ENCODE results near the gene SYT9. TPM values are rescaled to one million over a fixed set of nuclear protein-coding genes. Genes with fewer than 3 reads are reported as not detected.

Gene SYT9
- total and polyA plus RNA-seq, 2 of the 4 experiments (the other 2 are of a cell fraction): not detected

GRCh38 chr11:7451520-7451919, 199.8 kb downstream of the SYT9 start:
- no peak overlapping the region for H2BK15ac ChIP-seq (ENCODE audit: low read depth, low read length)
- no peaks in the 10 kb centered on the region for H3K9me1 ChIP-seq (ENCODE audit: insufficient read depth, low read length)
- dilution Hi-C loops (cut with HindIII; ENCODE audit: low sequenced_read_pairs, unreplicated experiment) (no loop called here), in situ Hi-C loops (cut with MboI; ENCODE audit: low sequenced_read_pairs) (no loop called here), intact Hi-C loops (cut with micrococcal nuclease) (no loop called here)
- H3K18ac ChIP-seq (ENCODE audit: low read depth, low read length): no peak overlapping the region
- H3K36me3 ChIP-seq (ENCODE audit: control insufficient read depth, insufficient read depth, low read length): no peaks in the 10 kb centered on the region
- H2BK20ac ChIP-seq (ENCODE audit: low read depth, low read length): no peak overlapping the region
- H4K91ac ChIP-seq (ENCODE audit: insufficient read depth, low read depth, low read length): no peak overlapping the region
- H3K27me3 ChIP-seq (ENCODE audit: control insufficient read depth, insufficient read depth, low read length): peaks cover 1% of the 10 kb centered on the region
- no peak overlapping the region for H2BK5ac ChIP-seq (ENCODE audit: low read depth, low read length, poor library complexity, severe bottlenecking)
- BruUV-seq (replicated peaks): no TSS peak
- H3K4me3 ChIP-seq (ENCODE audit: insufficient read depth, low read depth, low read length): no peak overlapping the region
- DNase-seq (no peak), ATAC-seq (ENCODE audit: low read depth) (no peak)
- no CpG with 5 or more reads among the region's 3 CpGs for WGBS, 2 experiments (ENCODE audit: extremely low coverage in 2 of 2, insufficient read length in 1 of 2)
- no peak overlapping the region for H3K9ac ChIP-seq (ENCODE audit: low read depth, low read length)
- CTCF ChIA-PET: no interaction called here
- H3K23ac ChIP-seq (ENCODE audit: low read depth, low read length): no peak overlapping the region
- no peak overlapping the region for H3K4me2 ChIP-seq (ENCODE audit: low read depth, low read length)
- no peak overlapping the region for H2AK5ac ChIP-seq (ENCODE audit: low read depth, low read length)
- no peak overlapping the region for H3K27ac ChIP-seq (ENCODE audit: insufficient read depth, low read length)
- POLR2A ChIA-PET (ENCODE audit: unreplicated experiment): no interaction called here
- H2AFZ ChIP-seq (replicated peaks; ENCODE audit: low read length, poor library complexity): no peak overlapping the region
- H4K5ac ChIP-seq (ENCODE audit: low read depth, low read length): no peak overlapping the region
- H2AK9ac ChIP-seq (replicated peaks; ENCODE audit: low read depth, low read length, poor library complexity): no peak overlapping the region
- no peaks in the 10 kb centered on the region for H3K4me1 ChIP-seq (ENCODE audit: control insufficient read depth, insufficient read depth, low read length)
- no peaks in the 10 kb centered on the region for H4K20me1 ChIP-seq (ENCODE audit: insufficient read depth, low read length)
- H4K8ac ChIP-seq (ENCODE audit: low read depth in 2 of 2, low read length in 2 of 2): no peak overlapping the region
- no peak overlapping the region for H3K4ac ChIP-seq (ENCODE audit: low read depth, low read length)
- no peak overlapping the region for H2BK120ac ChIP-seq (ENCODE audit: low read depth, low read length)
- no peaks in the 10 kb centered on the region for H3K9me3 ChIP-seq (ENCODE audit: control insufficient read depth, insufficient read depth, low read length)
- TF ChIP-seq USF2 (IDR thresholded peaks at IDR 0.05; ENCODE audit: low read depth, low read length) (no peak), CHD1 (IDR thresholded peaks at IDR 0.05; ENCODE audit: low read depth, low read length) (no peak), NFE2L2 (IDR thresholded peaks at IDR 0.05; ENCODE audit: low read depth, low read length) (no peak), CTCF (conservative IDR thresholded peaks at IDR 0.05; ENCODE audit: low read depth, low read length) (no peak), BHLHE40 (IDR thresholded peaks at IDR 0.05; ENCODE audit: low read depth, low read length) (no peak), ELK1 (IDR thresholded peaks at IDR 0.05; ENCODE audit: borderline replicate concordance, low read depth, low read length) (no peak), MAZ (IDR thresholded peaks at IDR 0.05; ENCODE audit: borderline replicate concordance, low read depth, low read length) (no peak), MAFK (IDR thresholded peaks at IDR 0.05; ENCODE audit: low read depth, low read length) (no peak), RCOR1 (IDR thresholded peaks at IDR 0.05; ENCODE audit: insufficient replicate concordance, low read length) (no peak), MXI1 (IDR thresholded peaks at IDR 0.05; ENCODE audit: borderline replicate concordance, low read depth, low read length) (no peak), POLR2A (IDR thresholded peaks at IDR 0.05; ENCODE audit: low read depth, low read length) (no peak), CEBPB (IDR thresholded peaks at IDR 0.05; ENCODE audit: low read depth, low read length) (no peak)
- no peak overlapping the region for H3K14ac ChIP-seq (replicated peaks; ENCODE audit: low read depth, low read length)
- H3K79me1 ChIP-seq (ENCODE audit: low read depth in 1 of 2, low read length in 2 of 2): no peaks in the 10 kb centered on the region
- no peak overlapping the region for H3K56ac ChIP-seq (ENCODE audit: extremely low read depth, insufficient read depth, low read length)
